Upper lobe of left lung (tissue), 6 donors: ENCODE measurements around the gene MGME1. TPM values are rescaled to one million over a fixed set of nuclear protein-coding genes. Genes with fewer than 3 reads are reported as not detected.

Experiments used
- ATAC-seq, 2 donors: fragments of 200-7000 bp; cut with Tn5 transposase; one replicate each; pipeline ENCODE4 v1.9.1; 2022; ENCODE audit warnings: mild to moderate bottlenecking in 2 of 2, moderate library complexity in 2 of 2; ENCODE audit not compliant: low FRiP score in 2 of 2
- DNase-seq, 2 donors: peaks; one replicate each; pipeline ENCODE4 v3.0.0-alpha.2; 2019 to 2020
- H3K27ac ChIP-seq, 4 donors: fragments of 200-600 bp; sonication (generic); one replicate each; pipeline ENCODE4 v1.5.1; 2016 to 2019
- H3K27me3 ChIP-seq, 4 donors: fragments of 200-600 bp; sonication (generic); one replicate each; pipeline ENCODE4 v1.5.1; 2017 to 2019
- H3K36me3 ChIP-seq, 4 donors: fragments of 200-600 bp; sonication (generic); one replicate each; pipeline ENCODE4 v1.5.1; 2016 to 2019
- H3K4me1 ChIP-seq, 4 donors: fragments of 200-600 bp; sonication (generic); one replicate each; pipeline ENCODE4 v1.5.1; 2018 to 2019
- H3K4me3 ChIP-seq, 4 donors: fragments of 200-600 bp; sonication (generic); one replicate each; pipeline ENCODE4 v1.5.1; 2017 to 2019; ENCODE audit warnings: mild to moderate bottlenecking in 2 of 4, moderate library complexity in 1 of 4
- H3K9me3 ChIP-seq, 4 donors: fragments of 200-600 bp; sonication (generic); one replicate each; pipeline ENCODE4 v1.5.1; 2018 to 2019
- CTCF ChIP-seq, 6 experiments: fragments of 450-650 bp in 4 of 6; fragments of 200-600 bp in 2 of 6; sonication (generic) in 2 of 6; IDR thresholded peaks; one replicate each; pipeline ENCODE4 v1.5.1; 2016 to 2019; ENCODE audit warnings: antibody characterized with exemption in 6 of 6
- EP300 ChIP-seq, 4 donors: sonication (generic); formaldehyde crosslinking; IDR thresholded peaks; one replicate each; pipeline ENCODE4 v1.5.1; 2017; ENCODE audit warnings: antibody characterized with exemption in 4 of 4, control low read depth in 2 of 4
- POLR2A ChIP-seq, 4 donors: fragments of 450-650 bp; IDR thresholded peaks; one replicate each; pipeline ENCODE4 v1.5.1; 2016 to 2017; ENCODE audit warnings: antibody characterized with exemption in 4 of 4, mild to moderate bottlenecking in 2 of 4
- POLR2AphosphoS5 ChIP-seq, 2 donors: sonication (generic); formaldehyde crosslinking; IDR thresholded peaks; one replicate each; pipeline ENCODE4 v1.5.1; 2017; ENCODE audit warnings: antibody characterized with exemption in 2 of 2
- WGBS, 2 donors: methylation state at CpG; one replicate each; pipeline ENCODE4 v1.1.5; 2017 to 2018; 5-methylcytosine and 5-hydroxymethylcytosine counted together
- total RNA-seq, 6 donors: library from RNA; depleted of rRNA in 4 of 6; stranded (reverse); fragments of >200 nt in 4 of 6; gene quantifications; one replicate each; pipeline versions ENCODE4 v1.1.0 to v1.2.1, GENCODE V29; 2016 to 2021
- donor health status: DM: no; HTN: no; CAD: no; lungs with moderate emphysema.
- donor health status: DM: no; HTN: yes; CAD: no; lungs with severe emphysema.

Gene MGME1
- total RNA-seq, 6 donors from 2014 or later, result 9.4 to 22.0 (median 13.3) TPM

GRCh38 chr20:17969278-17969883, 563 bp downstream of the MGME1 start:
- DNase-seq (peak in 1 of 2 donors; percentile 48), ATAC-seq (peak; percentile 18 to 64)
- Histone ChIP-seq H3K4me3 (peak overlapping the region; percentile 63 to 91 (median 75)), H3K36me3 (no peaks in the 10 kb centered on the region), H3K27ac (peak overlapping the region; percentile 96 to 98 (median 98)), H3K4me1 (peaks cover 63 to 79% (median 66%) of the 10 kb centered on the region in 4 donors), H3K9me3 (no peaks in the 10 kb centered on the region), H3K27me3 (no peaks in the 10 kb centered on the region)
- peak in 1 of 4 donors; percentile 23 for TF ChIP-seq POLR2A (IDR thresholded peaks at IDR 0.05)
- no peak for TF ChIP-seq EP300 (IDR thresholded peaks at IDR 0.05)
- TF ChIP-seq CTCF (IDR thresholded peaks at IDR 0.05), result no peak
- TF ChIP-seq POLR2AphosphoS5 (IDR thresholded peaks at IDR 0.05), result no peak
- WGBS, 2 donors, result 0 to 1% methylated on average over 27 to 28 of the region's 28 CpGs

GRCh38 chr20:17969884-17970409, 1.1 kb downstream of the MGME1 start:
- Histone ChIP-seq H3K4me3 (peak overlapping the region in 3 of 4 donors; percentile 63 to 91 (median 86)), H3K27ac (peak overlapping the region; percentile 96 to 98 (median 98)), H3K4me1 (peaks cover 57 to 73% (median 61%) of the 10 kb centered on the region in 4 donors), H3K27me3 (no peaks in the 10 kb centered on the region), H3K9me3 (no peaks in the 10 kb centered on the region), H3K36me3 (no peaks in the 10 kb centered on the region)
- WGBS, 2 donors, result 9% methylated on average over 9 of the region's 9 CpGs
- peak in 1 of 2 donors; percentile 11 for ATAC-seq
- TF ChIP-seq POLR2AphosphoS5 (IDR thresholded peaks at IDR 0.05), result peak in 1 of 2 donors; percentile 51
- TF ChIP-seq CTCF (IDR thresholded peaks at IDR 0.05), result no peak
- TF ChIP-seq EP300 (IDR thresholded peaks at IDR 0.05), result no peak
- TF ChIP-seq POLR2A (IDR thresholded peaks at IDR 0.05), result peak in 1 of 4 donors; percentile 63
- DNase-seq, result peak in 1 of 2 donors; percentile 49

GRCh38 chr20:17971300-17972013, 2.6 kb downstream of the MGME1 start:
- Histone ChIP-seq H3K36me3 (peaks cover 0 to 9% (median 0%) of the 10 kb centered on the region in 4 donors), H3K27me3 (no peaks in the 10 kb centered on the region), H3K4me3 (peak overlapping the region in 3 of 4 donors; percentile 1 to 91 (median 86)), H3K27ac (peak overlapping the region; percentile 5 to 98 (median 97)), H3K9me3 (no peaks in the 10 kb centered on the region), H3K4me1 (peaks cover 43 to 58% (median 47%) of the 10 kb centered on the region in 4 donors)
- WGBS, 2 donors, result 40 to 55% methylated on average over 7 of the region's 7 CpGs
- TF ChIP-seq POLR2A (IDR thresholded peaks at IDR 0.05) (no peak), EP300 (IDR thresholded peaks at IDR 0.05) (no peak), CTCF (IDR thresholded peaks at IDR 0.05) (no peak), POLR2AphosphoS5 (IDR thresholded peaks at IDR 0.05) (no peak)
- ATAC-seq, result no peak
- no peak for DNase-seq

- no peak for TF ChIP-seq CTCF (IDR thresholded peaks at IDR 0.05)
- TF ChIP-seq POLR2AphosphoS5 (IDR thresholded peaks at IDR 0.05), result no peak
- no peak for TF ChIP-seq POLR2A (IDR thresholded peaks at IDR 0.05)
- no peak for TF ChIP-seq EP300 (IDR thresholded peaks at IDR 0.05)
- WGBS, 2 donors, result 51 to 66% methylated on average over 2 of the region's 2 CpGs
- Histone ChIP-seq H3K4me3 (peak overlapping the region in 1 of 4 donors; percentile 86), H3K4me1 (peaks cover 36 to 51% (median 41%) of the 10 kb centered on the region in 4 donors), H3K9me3 (no peaks in the 10 kb centered on the region), H3K27ac (peak overlapping the region in 3 of 4 donors; percentile 5 to 98 (median 96)), H3K27me3 (no peaks in the 10 kb centered on the region), H3K36me3 (peaks cover 0 to 15% (median 0%) of the 10 kb centered on the region in 4 donors)
- DNase-seq, result no peak
- ATAC-seq, result no peak
Observed at GRCh38 chr20:17972121-17972520, 3.3 kb downstream of the MGME1 start.
